Effector memory CD8-positive, alpha-beta T cell (primary cell): Measurements from ENCODE around the gene TOR2A.

ENCODE experiments used
- ATAC-seq: fragments of 150-1000 bp; cut with Tn5 transposase; replicated peaks from 2 replicates; pipeline ENCODE4 v1.10.0; 2021; ENCODE audit warnings: mild to moderate bottlenecking, moderate library complexity
- DNase-seq, 3 experiments: peaks; one replicate each; pipeline ENCODE4 v3.0.0; 2021
- H3K27ac Mint-ChIP-seq, 2 donors: one replicate each; pipeline ENCODE4 v1.8.0; 2022; ENCODE audit warnings: mild to moderate bottlenecking in 2 of 2, mixed read lengths in 2 of 2, moderate library complexity in 2 of 2
- H3K27me3 Mint-ChIP-seq, 2 donors: one replicate each; pipeline ENCODE4 v1.8.0; 2022; ENCODE audit warnings: mixed read lengths in 2 of 2
- H3K36me3 Mint-ChIP-seq: one replicate; pipeline ENCODE4 v1.8.0; 2022; ENCODE audit warnings: mild to moderate bottlenecking, moderate library complexity, mixed read lengths; ENCODE audit not compliant: insufficient read depth
- H3K4me1 Mint-ChIP-seq, 2 donors: one replicate each; pipeline ENCODE4 v1.8.0; 2022; ENCODE audit warnings: low read depth in 2 of 2, mixed read lengths in 2 of 2
- H3K4me3 Mint-ChIP-seq, 2 donors: one replicate each; pipeline ENCODE4 v1.8.0; 2022; ENCODE audit warnings: mild to moderate bottlenecking in 2 of 2, mixed read lengths in 2 of 2, moderate library complexity in 2 of 2
- H3K9me3 Mint-ChIP-seq, 2 donors: one replicate each; pipeline ENCODE4 v1.8.0; 2022; ENCODE audit warnings: mixed read lengths in 2 of 2

TOR2A gene

GRCh38 chr9:127773981-127774380, 38.9 kb upstream of the TOR2A start:
- DNase-seq (no peak), ATAC-seq (no peak)
- Mint-ChIP-seq H3K9me3 (no peaks in the 10 kb centered on the region), H3K4me1 (peaks cover 46 to 49% of the 10 kb centered on the region in 2 donors), H3K27ac (peak overlapping the region in 1 of 2 donors; percentile 22), H3K36me3 (peaks cover 57% of the 10 kb centered on the region), H3K27me3 (no peaks in the 10 kb centered on the region), H3K4me3 (peak overlapping the region; percentile 29 to 58)

GRCh38 chr9:127773272-127773671, 38.2 kb upstream of the TOR2A start:
- Mint-ChIP-seq H3K27ac (peak overlapping the region in 1 of 2 donors; percentile 22), H3K9me3 (no peaks in the 10 kb centered on the region), H3K4me3 (peak overlapping the region in 1 of 2 donors; percentile 11), H3K27me3 (no peaks in the 10 kb centered on the region), H3K36me3 (peaks cover 58% of the 10 kb centered on the region), H3K4me1 (peaks cover 50 to 54% of the 10 kb centered on the region in 2 donors)
- ATAC-seq, result no peak
- DNase-seq, result no peak

GRCh38 chr9:127772603-127773002, 37.5 kb upstream of the TOR2A start:
- DNase-seq (no peak), ATAC-seq (no peak)
- Mint-ChIP-seq H3K9me3 (no peaks in the 10 kb centered on the region), H3K36me3 (peaks cover 57% of the 10 kb centered on the region), H3K27ac (peak overlapping the region in 1 of 2 donors; percentile 22), H3K27me3 (no peaks in the 10 kb centered on the region), H3K4me3 (no peak overlapping the region), H3K4me1 (peaks cover 52 to 53% of the 10 kb centered on the region in 2 donors)

- H3K9me3 Mint-ChIP-seq, result no peaks in the 10 kb centered on the region
- H3K4me1 Mint-ChIP-seq, result peaks cover 51 to 58% of the 10 kb centered on the region in 2 donors
- peak overlapping the region; percentile 88 to 91 for H3K4me3 Mint-ChIP-seq
- peaks cover 56% of the 10 kb centered on the region for H3K36me3 Mint-ChIP-seq
- H3K27me3 Mint-ChIP-seq, result no peaks in the 10 kb centered on the region
- peak overlapping the region; percentile 95 for H3K27ac Mint-ChIP-seq
- no peak for ATAC-seq
- DNase-seq, result no peak
These were observed 36.6 kb upstream of the TOR2A start for GRCh38 chr9:127771570-127772189.

- peak overlapping the region; percentile 88 to 91 for H3K4me3 Mint-ChIP-seq
- ATAC-seq (peak; percentile 79), DNase-seq (peak; percentile 86 to 90 (median 90))
- peaks cover 48 to 60% of the 10 kb centered on the region in 2 donors for H3K4me1 Mint-ChIP-seq
- H3K27ac Mint-ChIP-seq, result peak overlapping the region; percentile 95
- H3K36me3 Mint-ChIP-seq, result peaks cover 54% of the 10 kb centered on the region
- no peaks in the 10 kb centered on the region for H3K27me3 Mint-ChIP-seq
- no peaks in the 10 kb centered on the region for H3K9me3 Mint-ChIP-seq
These were observed 35.9 kb upstream of the TOR2A start for GRCh38 chr9:127770905-127771569.

- Mint-ChIP-seq H3K27ac (peak overlapping the region; percentile 95), H3K4me1 (peaks cover 53 to 63% of the 10 kb centered on the region in 2 donors), H3K9me3 (no peaks in the 10 kb centered on the region), H3K27me3 (no peaks in the 10 kb centered on the region), H3K36me3 (peaks cover 59% of the 10 kb centered on the region), H3K4me3 (peak overlapping the region; percentile 88 to 91)
- DNase-seq (no peak), ATAC-seq (no peak)
These were observed 35.5 kb upstream of the TOR2A start for GRCh38 chr9:127770583-127770904.

- Mint-ChIP-seq H3K9me3 (no peaks in the 10 kb centered on the region), H3K27ac (peak overlapping the region; percentile 95), H3K4me1 (peaks cover 58 to 68% of the 10 kb centered on the region in 2 donors), H3K36me3 (peaks cover 64% of the 10 kb centered on the region), H3K4me3 (peak overlapping the region; percentile 88 to 91), H3K27me3 (no peaks in the 10 kb centered on the region)
- ATAC-seq (no peak), DNase-seq (no peak)
These were observed 35.0 kb upstream of the TOR2A start for GRCh38 chr9:127769929-127770582.

GRCh38 chr9:127769101-127769500, 34.0 kb upstream of the TOR2A start:
- ATAC-seq (no peak), DNase-seq (no peak)
- no peaks in the 10 kb centered on the region for H3K9me3 Mint-ChIP-seq
- H3K4me3 Mint-ChIP-seq, result peak overlapping the region; percentile 88 to 91
- peak overlapping the region; percentile 95 for H3K27ac Mint-ChIP-seq
- peaks cover 61 to 72% of the 10 kb centered on the region in 2 donors for H3K4me1 Mint-ChIP-seq
- peaks cover 61% of the 10 kb centered on the region for H3K36me3 Mint-ChIP-seq
- no peaks in the 10 kb centered on the region for H3K27me3 Mint-ChIP-seq

- Mint-ChIP-seq H3K4me3 (peak overlapping the region; percentile 88 to 91), H3K9me3 (no peaks in the 10 kb centered on the region), H3K27ac (peak overlapping the region; percentile 95), H3K36me3 (peaks cover 57% of the 10 kb centered on the region), H3K4me1 (peaks cover 62 to 73% of the 10 kb centered on the region in 2 donors), H3K27me3 (no peaks in the 10 kb centered on the region)
- DNase-seq (no peak), ATAC-seq (no peak)
These were observed 33.6 kb upstream of the TOR2A start for GRCh38 chr9:127768698-127769097.

GRCh38 chr9:127767909-127768331, 32.8 kb upstream of the TOR2A start:
- no peak for DNase-seq
- H3K36me3 Mint-ChIP-seq, result peaks cover 53% of the 10 kb centered on the region
- no peak for ATAC-seq
- H3K27ac Mint-ChIP-seq, result peak overlapping the region; percentile 95
- H3K9me3 Mint-ChIP-seq, result no peaks in the 10 kb centered on the region
- H3K4me1 Mint-ChIP-seq, result peaks cover 68 to 76% of the 10 kb centered on the region in 2 donors
- peak overlapping the region; percentile 88 to 91 for H3K4me3 Mint-ChIP-seq
- H3K27me3 Mint-ChIP-seq, result no peaks in the 10 kb centered on the region

- Mint-ChIP-seq H3K4me3 (peak overlapping the region; percentile 88 to 91), H3K36me3 (peaks cover 56% of the 10 kb centered on the region), H3K27ac (peak overlapping the region; percentile 95), H3K4me1 (peaks cover 73 to 80% of the 10 kb centered on the region in 2 donors), H3K27me3 (no peaks in the 10 kb centered on the region), H3K9me3 (no peaks in the 10 kb centered on the region)
- DNase-seq, result no peak
- ATAC-seq, result no peak
These were observed 32.3 kb upstream of the TOR2A start for GRCh38 chr9:127767410-127767809.

- H3K27ac Mint-ChIP-seq, result peak overlapping the region; percentile 95
These were observed 30.3 kb upstream of the TOR2A start for GRCh38 chr9:127765418-127765817.

GRCh38 chr9:127763918-127764384, 28.9 kb upstream of the TOR2A start:
- H3K27me3 Mint-ChIP-seq, result no peaks in the 10 kb centered on the region
- DNase-seq, result no peak
- no peaks in the 10 kb centered on the region for H3K9me3 Mint-ChIP-seq
- peaks cover 57 to 62% of the 10 kb centered on the region in 2 donors for H3K4me1 Mint-ChIP-seq
- peaks cover 56% of the 10 kb centered on the region for H3K36me3 Mint-ChIP-seq
- no peak overlapping the region for H3K4me3 Mint-ChIP-seq
- peak; percentile 50 for ATAC-seq
- peak overlapping the region; percentile 95 for H3K27ac Mint-ChIP-seq

More at GRCh38 chr9:127765418-127765817, 30.3 kb upstream of the TOR2A start:
- Mint-ChIP-seq H3K4me3 (peak overlapping the region in 1 of 2 donors; percentile 43), H3K36me3 (peaks cover 51% of the 10 kb centered on the region), H3K9me3 (no peaks in the 10 kb centered on the region), H3K27me3 (no peaks in the 10 kb centered on the region), H3K4me1 (peaks cover 68 to 72% of the 10 kb centered on the region in 2 donors)
- no peak for DNase-seq
- ATAC-seq, result no peak
